Measurements from ENCODE around the gene KIF3A.

- no peak for TF ChIP-seq CTCF (IDR thresholded peaks at IDR 0.05)
- no peak for TF ChIP-seq POLR2A (IDR thresholded peaks at IDR 0.05)
Observed at GRCh38 chr5:132787076-132787475, 49.7 kb upstream of the KIF3A start.

Measured in Peyer's patch (tissue), 4 donors.